ENCODE results near the gene SATL1.

- no peak for TF ChIP-seq CTCF (IDR thresholded peaks at IDR 0.05 in 4 of 5, conservative IDR thresholded peaks at IDR 0.05 in 1 of 5)
- TF ChIP-seq POLR2A (IDR thresholded peaks at IDR 0.05), result no peak
These were observed 128.3 kb downstream of the SATL1 start for GRCh38 chrX:85115252-85115651.
